Colonic mucosa (tissue), 4 donors: ENCODE measurements around the gene TMEM260. TPM values are rescaled to one million over a fixed set of nuclear protein-coding genes. Genes with fewer than 3 reads are reported as not detected.
"Not testable (repeated sequence)": the region's sequence is repeated elsewhere in the genome, so short reads cannot be mapped to it uniquely, and the experiment has no call there.

Experiments used
- DNase-seq: peaks from one replicate; pipeline ENCODE4 v3.0.0-alpha.2; 2020
- H3K27ac ChIP-seq: fragments of 200-600 bp; one replicate; pipeline ENCODE4 v1.8.0; 2021
- H3K27me3 ChIP-seq: fragments of 200-600 bp; one replicate; pipeline ENCODE4 v1.8.0; 2021
- H3K36me3 ChIP-seq: fragments of 200-600 bp; one replicate; pipeline ENCODE4 v1.8.0; 2021
- H3K4me1 ChIP-seq: fragments of 200-600 bp; one replicate; pipeline ENCODE4 v1.8.0; 2021; ENCODE audit warnings: mild to moderate bottlenecking
- H3K4me3 ChIP-seq: fragments of 200-600 bp; one replicate; pipeline ENCODE4 v1.8.0; 2021
- H3K9ac ChIP-seq, 2 donors: one replicate each; pipeline ENCODE4 v1.7.0; 2013; ENCODE audit warnings: control low read depth in 2 of 2, low read depth in 2 of 2, low read length in 2 of 2
- H3K9me3 ChIP-seq: fragments of 200-600 bp; one replicate; pipeline ENCODE4 v1.8.0; 2021
- intact Hi-C: fragments of 100-400 bp; cut with DNase I; formaldehyde crosslinking; loops from one replicate; pipeline ENCODE4 v1.14.1; 2022
- total RNA-seq, 2 donors: library from RNA; stranded (reverse); fragmentation: NEBNext Ultra II Directional in 1 of 2; extraction: Animal tissue kit (Norgen Biotek cat#: 25700) in 1 of 2; gene quantifications; one replicate each; pipeline ENCODE4 v1.2.1, GENCODE V29; 2021
- TF ChIP-seq, protein P1 (sequence below): fragments of 200-600 bp; IDR thresholded peaks from one replicate; pipeline ENCODE4 v1.8.0; 2022; ENCODE audit warnings: antibody characterized with exemption, mild to moderate bottlenecking
- donor health status: healthy.
- donor health status: DM: no; HTN: no; CAD: no.
- donor health status: DM: no; HTN: no; CAD: no.

TMEM260 gene
- total RNA-seq, 2 donors from 2014 or later = 21.1 to 21.5 TPM

DNA sequence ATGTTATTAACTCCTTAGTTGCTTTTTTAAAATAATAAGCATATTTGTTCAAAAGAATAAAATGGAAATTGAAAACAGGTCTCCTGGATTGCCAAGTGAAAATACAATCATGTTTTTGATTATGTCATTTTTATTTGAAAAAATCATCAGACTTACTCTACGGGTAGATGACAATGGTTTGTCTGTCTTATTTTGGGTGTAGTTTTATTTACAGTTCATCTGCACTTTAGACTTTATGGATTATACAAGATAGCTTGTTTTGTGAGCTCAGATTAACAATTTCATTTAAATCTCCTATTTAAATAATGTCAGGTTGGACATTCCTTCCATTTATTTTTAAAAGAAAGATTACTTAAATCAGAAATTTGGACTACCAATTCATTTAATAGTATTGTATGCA, 14.8 kb downstream of the TMEM260 start:
- no peak overlapping the region for H3K4me3 ChIP-seq
- no peak for DNase-seq
- H3K9ac ChIP-seq = no peak overlapping the region
- H3K27ac ChIP-seq = no peak overlapping the region
- intact Hi-C loops = no loop called here
- H3K9me3 ChIP-seq = no peaks in the 10 kb centered on the region
- H3K36me3 ChIP-seq = no peaks in the 10 kb centered on the region
- TF ChIP-seq, protein P1, sequence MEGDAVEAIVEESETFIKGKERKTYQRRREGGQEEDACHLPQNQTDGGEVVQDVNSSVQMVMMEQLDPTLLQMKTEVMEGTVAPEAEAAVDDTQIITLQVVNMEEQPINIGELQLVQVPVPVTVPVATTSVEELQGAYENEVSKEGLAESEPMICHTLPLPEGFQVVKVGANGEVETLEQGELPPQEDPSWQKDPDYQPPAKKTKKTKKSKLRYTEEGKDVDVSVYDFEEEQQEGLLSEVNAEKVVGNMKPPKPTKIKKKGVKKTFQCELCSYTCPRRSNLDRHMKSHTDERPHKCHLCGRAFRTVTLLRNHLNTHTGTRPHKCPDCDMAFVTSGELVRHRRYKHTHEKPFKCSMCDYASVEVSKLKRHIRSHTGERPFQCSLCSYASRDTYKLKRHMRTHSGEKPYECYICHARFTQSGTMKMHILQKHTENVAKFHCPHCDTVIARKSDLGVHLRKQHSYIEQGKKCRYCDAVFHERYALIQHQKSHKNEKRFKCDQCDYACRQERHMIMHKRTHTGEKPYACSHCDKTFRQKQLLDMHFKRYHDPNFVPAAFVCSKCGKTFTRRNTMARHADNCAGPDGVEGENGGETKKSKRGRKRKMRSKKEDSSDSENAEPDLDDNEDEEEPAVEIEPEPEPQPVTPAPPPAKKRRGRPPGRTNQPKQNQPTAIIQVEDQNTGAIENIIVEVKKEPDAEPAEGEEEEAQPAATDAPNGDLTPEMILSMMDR = no peak
- no peaks in the 10 kb centered on the region for H3K27me3 ChIP-seq
- H3K4me1 ChIP-seq = no peaks in the 10 kb centered on the region

DNA sequence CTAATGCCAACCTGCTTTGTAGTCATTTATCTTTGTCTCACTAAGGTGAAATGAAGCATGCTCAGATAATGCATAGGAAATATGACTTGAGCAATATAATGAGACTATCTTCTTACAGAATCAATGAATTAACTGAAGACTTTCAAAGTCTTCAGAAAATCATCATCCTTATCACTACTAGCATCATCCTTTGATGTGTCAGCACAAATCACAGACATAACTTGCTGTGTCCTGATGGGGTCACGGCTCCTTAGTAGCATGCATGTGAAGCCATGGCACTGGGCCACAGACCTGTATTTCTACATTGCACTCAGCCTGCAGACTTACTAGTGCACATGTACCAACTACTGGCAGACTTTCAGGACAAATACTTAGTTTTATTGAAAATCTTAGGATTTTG, 18.9 kb downstream of the TMEM260 start:
- no peak for DNase-seq
- H3K4me1 ChIP-seq = no peaks in the 10 kb centered on the region
- no peak overlapping the region for H3K9ac ChIP-seq
- H3K27ac ChIP-seq = no peak overlapping the region
- intact Hi-C loops = no loop called here
- H3K4me3 ChIP-seq = no peak overlapping the region
- no peaks in the 10 kb centered on the region for H3K9me3 ChIP-seq
- no peaks in the 10 kb centered on the region for H3K36me3 ChIP-seq
- TF ChIP-seq, protein P1 = no peak
- no peaks in the 10 kb centered on the region for H3K27me3 ChIP-seq

DNA sequence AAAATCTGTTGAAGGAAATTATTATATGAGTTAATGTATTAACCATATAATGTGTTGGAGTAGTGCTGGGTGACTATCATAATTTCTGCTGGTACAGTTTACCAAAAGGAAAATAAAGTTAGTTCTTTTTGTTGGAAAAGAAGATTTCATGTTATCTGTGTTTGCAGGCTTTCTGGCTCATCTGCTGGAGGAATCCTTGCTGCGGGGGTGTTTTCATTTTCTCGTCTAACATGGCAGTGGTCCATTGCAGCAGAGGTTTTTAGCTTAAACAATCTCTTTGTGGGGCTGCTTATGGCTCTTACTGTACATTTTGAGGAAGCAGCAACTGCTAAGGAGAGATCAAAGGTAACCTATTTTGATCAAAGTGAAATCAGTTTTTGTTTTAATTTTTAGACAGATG, 24.1 kb downstream of the TMEM260 start:
- DNase-seq = no peak
- no peaks in the 10 kb centered on the region for H3K36me3 ChIP-seq
- H3K4me1 ChIP-seq = no peaks in the 10 kb centered on the region
- H3K4me3 ChIP-seq = no peak overlapping the region
- H3K27me3 ChIP-seq = no peaks in the 10 kb centered on the region
- TF ChIP-seq, protein P1 = no peak
- intact Hi-C loops = no loop called here
- no peak overlapping the region for H3K27ac ChIP-seq
- H3K9ac ChIP-seq = no peak overlapping the region
- no peaks in the 10 kb centered on the region for H3K9me3 ChIP-seq

DNA sequence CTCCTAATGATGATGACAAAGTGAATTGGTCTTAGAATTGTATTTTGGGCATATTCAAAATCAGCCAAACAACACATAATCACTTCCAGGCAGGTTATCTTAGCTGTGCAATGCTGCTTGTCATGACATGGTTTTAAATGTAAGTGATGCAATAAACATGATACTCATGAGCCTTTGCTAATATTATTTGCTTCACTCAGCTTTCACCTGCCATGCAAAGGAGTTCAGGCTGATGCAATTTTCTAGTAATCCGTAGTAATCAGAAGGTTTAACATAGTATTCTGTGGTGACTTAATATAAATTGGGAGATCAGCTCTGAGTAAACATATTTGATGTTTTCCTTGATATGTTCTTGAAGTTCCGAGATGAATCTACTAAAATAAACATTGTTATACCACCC, 29.1 kb downstream of the TMEM260 start:
- Histone ChIP-seq H3K9me3 (no peaks in the 10 kb centered on the region), H3K4me3 (no peak overlapping the region), H3K4me1 (no peaks in the 10 kb centered on the region), H3K36me3 (no peaks in the 10 kb centered on the region), H3K27ac (no peak overlapping the region), H3K27me3 (no peaks in the 10 kb centered on the region), H3K9ac (no peak overlapping the region)
- TF ChIP-seq, protein P1 = no peak
- intact Hi-C loops = no loop called here
- DNase-seq = no peak

DNA sequence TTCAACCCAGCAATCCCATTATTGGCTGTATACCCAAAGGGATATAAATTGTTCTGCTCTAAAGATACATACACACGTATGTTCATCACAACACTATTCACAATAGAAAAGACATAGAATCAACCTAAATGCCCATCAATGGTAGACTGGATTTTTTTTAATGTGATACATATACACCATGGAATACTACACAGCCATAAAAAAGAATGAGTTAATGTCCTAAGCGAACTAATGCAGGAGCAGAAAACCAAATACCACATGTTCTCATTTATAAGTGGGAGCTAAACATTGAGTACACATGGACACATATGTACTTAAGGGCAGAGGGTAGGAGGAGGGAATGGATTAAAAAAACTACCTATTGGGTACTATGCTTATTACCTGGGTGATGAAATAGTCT, 32.1 kb downstream of the TMEM260 start:
- H3K4me3 ChIP-seq, intact Hi-C loops, H3K27me3 ChIP-seq, H3K9ac ChIP-seq, H3K4me1 ChIP-seq, H3K9me3 ChIP-seq, H3K27ac ChIP-seq, DNase-seq, H3K36me3 ChIP-seq: not testable (repeated sequence)

DNA sequence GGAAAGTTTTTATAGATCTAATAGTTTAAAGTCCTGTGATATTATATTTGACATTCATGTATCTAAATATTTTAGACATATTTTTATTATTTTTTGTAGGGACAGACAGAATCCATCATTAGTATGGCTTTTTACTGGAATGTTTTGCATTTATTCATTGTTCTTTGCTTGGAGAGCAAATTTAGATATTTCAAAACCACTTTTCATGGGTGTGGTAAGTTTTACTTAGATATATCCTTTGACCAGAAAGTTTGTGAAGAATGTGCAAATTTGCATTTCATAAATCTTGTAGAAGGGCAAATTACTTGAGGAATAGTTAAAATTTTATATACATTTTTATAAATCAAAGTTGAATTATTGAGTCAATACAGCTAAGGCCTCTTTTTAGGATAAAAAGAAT, 37.5 kb downstream of the TMEM260 start:
- H3K36me3 ChIP-seq = peaks cover 5% of the 10 kb centered on the region
- intact Hi-C loops = no loop called here
- H3K9ac ChIP-seq = no peak overlapping the region
- no peak for DNase-seq
- H3K27ac ChIP-seq = no peak overlapping the region
- H3K9me3 ChIP-seq = no peaks in the 10 kb centered on the region
- H3K4me1 ChIP-seq = no peaks in the 10 kb centered on the region
- H3K27me3 ChIP-seq = no peaks in the 10 kb centered on the region
- TF ChIP-seq, protein P1 = no peak
- no peak overlapping the region for H3K4me3 ChIP-seq
